Measurements from ENCODE around the gene TBC1D9B. TPM values are rescaled to one million over a fixed set of nuclear protein-coding genes. Genes with fewer than 3 reads are reported as not detected.
"Not testable (repeated sequence)": the region's sequence is repeated elsewhere in the genome, so short reads cannot be mapped to it uniquely, and the experiment has no call there.

TBC1D9B gene
- total and polyA plus RNA-seq, 8 donors: 42.1 to 87.2 (median 54.9) TPM

GRCh38 chr5:179872055-179872827 lies 35.5 kb downstream of the TBC1D9B start:
- no peaks in the 10 kb centered on the region for H3K27me3 ChIP-seq
- no peak for FAIRE-seq
- H3K27ac ChIP-seq: no peak overlapping the region
- peak in 1 of 6 donors; percentile 49 for DNase-seq
- H3K36me3 ChIP-seq: peaks cover 5 to 38% (median 20%) of the 10 kb centered on the region in 3 donors
- WGBS, 2 donors: 94 to 95% methylated on average over 13 to 16 of the region's 18 CpGs
- no peaks in the 10 kb centered on the region for H3K4me1 ChIP-seq
- no peak overlapping the region for H3K4me3 ChIP-seq
- no peak for ATAC-seq
- no peak for TF ChIP-seq CTCF (IDR thresholded peaks at IDR 0.05)
- no peaks in the 10 kb centered on the region for H3K9me3 ChIP-seq
- intact Hi-C loops (cut with DNase I): no loop called here

GRCh38 chr5:179871533-179871932 lies 36.2 kb downstream of the TBC1D9B start:
- H3K4me3 ChIP-seq; H3K4me1 ChIP-seq; ATAC-seq; FAIRE-seq; H3K9me3 ChIP-seq; H3K27ac ChIP-seq; H3K27me3 ChIP-seq; intact Hi-C loops (cut with DNase I): not testable (repeated sequence)
- DNase-seq: peak in 1 of 6 donors; percentile 35
- H3K36me3 ChIP-seq: peaks cover 5 to 42% (median 20%) of the 10 kb centered on the region in 3 donors
- WGBS, 2 donors: 95 to 96% methylated on average over 14 of the region's 14 CpGs

DNA sequence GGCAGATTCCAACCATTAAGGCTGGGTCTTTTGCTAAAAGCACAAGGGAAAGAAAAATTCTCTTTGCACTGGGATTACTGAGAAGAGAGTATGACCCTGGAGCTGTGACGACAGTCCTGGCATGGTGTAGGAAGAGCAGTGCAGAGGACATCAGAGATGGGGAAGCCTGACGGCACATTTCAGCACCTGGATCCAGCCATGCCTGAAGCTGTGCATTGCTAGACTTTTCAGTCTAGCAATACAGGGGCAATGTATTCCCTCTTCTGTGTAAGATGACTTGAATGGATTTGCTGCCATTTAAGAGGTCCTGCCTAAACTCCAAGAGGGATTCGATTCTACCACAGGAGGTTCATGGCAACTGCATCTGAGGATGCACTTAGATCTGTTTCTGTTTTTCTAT lies 36.7 kb downstream of the TBC1D9B start:
- Histone ChIP-seq H3K4me3 (no peak overlapping the region), H3K4me1 (no peaks in the 10 kb centered on the region), H3K27me3 (no peaks in the 10 kb centered on the region), H3K27ac (no peak overlapping the region), H3K9me3 (no peaks in the 10 kb centered on the region), H3K36me3 (peaks cover 5 to 42% (median 20%) of the 10 kb centered on the region in 3 donors)
- no peak for TF ChIP-seq CTCF (IDR thresholded peaks at IDR 0.05)
- FAIRE-seq (no peak), ATAC-seq (no peak), DNase-seq (peak in 1 of 6 donors; percentile 4)
- intact Hi-C loops (cut with DNase I): no loop called here
- 96 to 98% methylated on average over 3 of the region's 3 CpGs for WGBS, 2 donors

DNA sequence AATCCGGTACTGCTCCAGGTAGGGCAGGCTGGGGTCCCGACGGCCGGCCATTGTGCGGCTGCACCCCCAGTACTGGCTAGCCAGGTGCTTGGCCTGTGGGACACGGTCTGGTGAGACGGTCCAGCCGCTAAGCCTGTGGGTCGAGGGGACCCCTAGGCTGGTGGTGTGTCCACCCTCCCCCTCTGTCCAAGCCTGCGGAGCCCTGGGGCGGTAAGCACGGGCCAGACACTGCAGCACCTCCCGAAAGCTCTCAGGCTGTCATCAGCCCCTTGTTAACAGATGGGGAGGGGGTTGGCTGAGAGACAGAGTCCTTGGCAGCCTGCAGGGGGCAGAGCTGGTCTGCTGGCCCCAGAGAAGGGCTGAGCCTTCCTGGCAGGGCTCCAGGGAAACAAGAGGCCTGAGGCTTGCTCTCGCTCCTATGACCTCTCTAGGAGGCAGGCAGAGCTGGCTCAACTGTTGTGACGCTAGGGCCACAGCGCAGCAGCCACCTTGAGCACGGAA lies 37.2 kb downstream of the TBC1D9B start:
- peak in 5 of 6 donors; percentile 28 to 67 (median 55) for DNase-seq
- peak in 3 of 4 donors; percentile 44 to 75 (median 54) for ATAC-seq
- Histone ChIP-seq H3K4me3 (no peak overlapping the region), H3K4me1 (no peaks in the 10 kb centered on the region), H3K27ac (no peak overlapping the region), H3K27me3 (no peaks in the 10 kb centered on the region), H3K36me3 (peaks cover 5 to 43% (median 20%) of the 10 kb centered on the region in 3 donors), H3K9me3 (no peaks in the 10 kb centered on the region)
- peak in 1 of 4 donors; percentile 18 for TF ChIP-seq CTCF (IDR thresholded peaks at IDR 0.05)
- 84 to 93% methylated on average over 17 of the region's 17 CpGs for WGBS, 2 donors
- FAIRE-seq: no peak
- intact Hi-C loops (cut with DNase I): no loop called here

GRCh38 chr5:179869641-179870402 lies 37.9 kb downstream of the TBC1D9B start:
- intact Hi-C loops (cut with DNase I): no loop called here
- no peak for FAIRE-seq
- no peaks in the 10 kb centered on the region for H3K27me3 ChIP-seq
- H3K9me3 ChIP-seq: no peaks in the 10 kb centered on the region
- peak in 1 of 6 donors; percentile 43 for DNase-seq
- no peak for ATAC-seq
- WGBS, 2 donors: 90 to 93% methylated on average over 16 of the region's 16 CpGs
- H3K27ac ChIP-seq: no peak overlapping the region
- H3K4me3 ChIP-seq: no peak overlapping the region
- peaks cover 5 to 45% (median 18%) of the 10 kb centered on the region in 3 donors for H3K36me3 ChIP-seq
- no peak for TF ChIP-seq CTCF (IDR thresholded peaks at IDR 0.05)
- H3K4me1 ChIP-seq: no peaks in the 10 kb centered on the region

Measured in pancreas (tissue), 10 donors.